GM12878 (cell line): ENCODE data around the gene PORCN. TPM values are rescaled to one million over a fixed set of nuclear protein-coding genes. Genes with fewer than 3 reads are reported as not detected.

Experiments
- ATAC-seq: fragments of 200-7000 bp; cut with Tn5 transposase; 3 replicates; pipeline ENCODE4 v1.9.1; 2020; ENCODE audit warnings: mild to moderate bottlenecking, moderate library complexity
- BruUV-seq: library from RNA; stranded (reverse); fragments of 400-500 nt; replicated peaks from 2 replicates; lab custom pipeline; 2021; lab: Mats Ljungman, UMichigan
- CTCF ChIA-PET: fragments of 300-600 bp; sonication (Branson Sonifier 250); formaldehyde crosslinking; extraction: SDS; loops from one replicate; lab custom pipeline; 2021; ENCODE audit warnings: inconsistent platforms; lab: Yijun Ruan, JAX
- POLR2A ChIA-PET: fragments of 350-600 bp; formaldehyde crosslinking; extraction: SDS; loops from one replicate; lab custom pipeline; 2021; ENCODE audit warnings: inconsistent platforms; lab: Charles Lee
- RAD21 ChIA-PET: fragments of 300-600 bp; sonication (Branson Sonifier 250); formaldehyde crosslinking; loops from one replicate; lab custom pipeline; 2023; ENCODE audit warnings: antibody characterized with exemption; ENCODE audit not compliant: unreplicated experiment; lab: Charles Lee
- SMC1A ChIA-PET: fragments of 300-600 bp; sonication (Branson Sonifier 250); formaldehyde crosslinking; loops from one replicate; lab custom pipeline; 2023; ENCODE audit not compliant: unreplicated experiment, uncharacterized antibody; lab: Charles Lee
- DNase-seq: peaks from one replicate; pipeline ENCODE4 v3.0.0-alpha.2; 2011; ENCODE audit warnings: low read depth, low spot score
- FAIRE-seq: peaks from 3 replicates; lab custom pipeline; 2011; peaks lifted over from hg19 to GRCh38; lab: Jason Lieb, UNC
- H2AFZ ChIP-seq: 2 replicates; pipeline ENCODE4 v1.6.0; 2011; ENCODE audit warnings: low read depth, low read length, control low read depth; ENCODE audit not compliant: control insufficient read depth
- H3K27ac ChIP-seq: 2 replicates; pipeline ENCODE4 v1.5.1; 2011; ENCODE audit warnings: control low read depth; ENCODE audit not compliant: control insufficient read depth, insufficient read depth
- H3K27me3 ChIP-seq, 2 experiments: replicated peaks in 1 of 2; 2 replicates each; pipeline versions ENCODE4 v1.6.0 to v1.6.1; 2011; ENCODE audit warnings: low read length in 1 of 2; ENCODE audit not compliant: control insufficient read depth in 2 of 2, insufficient read depth in 2 of 2
- H3K36me3 ChIP-seq, 2 experiments: 2 replicates each; pipeline ENCODE4 v1.5.1; 2011; ENCODE audit warnings: low read length in 1 of 2; ENCODE audit not compliant: control insufficient read depth in 2 of 2, insufficient read depth in 2 of 2
- H3K4me1 ChIP-seq: 2 replicates; pipeline ENCODE4 v1.6.1; 2011; ENCODE audit warnings: mild to moderate bottlenecking, low read length, moderate library complexity, mixed read lengths; ENCODE audit not compliant: control insufficient read depth, insufficient read depth
- H3K4me2 ChIP-seq: 2 replicates; pipeline ENCODE4 v1.6.0; 2011; ENCODE audit warnings: control low read depth; ENCODE audit not compliant: control insufficient read depth, insufficient read depth
- H3K4me3 ChIP-seq: fragments of 200-600 bp; sonication (generic); 2 replicates; pipeline ENCODE4 v1.5.1; 2016
- H3K79me2 ChIP-seq: 2 replicates; pipeline ENCODE4 v1.6.0; 2011; ENCODE audit warnings: low read length; ENCODE audit not compliant: control insufficient read depth, insufficient read depth
- H3K9ac ChIP-seq: 2 replicates; pipeline ENCODE4 v1.8.0; 2011; ENCODE audit warnings: low read length, control low read depth, mixed read lengths; ENCODE audit not compliant: control insufficient read depth, insufficient read depth
- H3K9me3 ChIP-seq: replicated peaks from 3 replicates; pipeline ENCODE4 v1.5.1; 2011; ENCODE audit warnings: mild to moderate bottlenecking, low read length; ENCODE audit not compliant: control insufficient read depth, insufficient read depth
- H4K20me1 ChIP-seq: 2 replicates; pipeline ENCODE4 v1.6.0; 2011; ENCODE audit not compliant: control insufficient read depth, insufficient read depth
- ATF7 ChIP-seq: fragments of 450-650 bp; IDR thresholded peaks from 2 replicates; pipeline ENCODE4 v1.6.1; 2016; ENCODE audit warnings: low read depth, mild to moderate bottlenecking
- CBX5 ChIP-seq: sonication (generic); IDR thresholded peaks from 2 replicates; pipeline ENCODE4 v1.6.1; 2016; ENCODE audit warnings: low read depth, moderate library complexity, mild to moderate bottlenecking, inconsistent platforms
- CREM ChIP-seq: IDR thresholded peaks from 2 replicates; pipeline ENCODE4 v1.6.1; 2014; ENCODE audit warnings: antibody characterized with exemption, low read depth
- HCFC1 ChIP-seq: fragments of 150-350 bp; IDR thresholded peaks from 2 replicates; pipeline ENCODE4 v1.6.1; 2014; ENCODE audit warnings: low read length
- KLF5 ChIP-seq: fragments of 450-650 bp; IDR thresholded peaks from 2 replicates; pipeline ENCODE4 v1.6.1; 2014; ENCODE audit warnings: mild to moderate bottlenecking; ENCODE audit not compliant: partially characterized antibody
- NFIC ChIP-seq: IDR thresholded peaks from 2 replicates; pipeline ENCODE4 v1.6.1; 2012; ENCODE audit warnings: low read depth, mild to moderate bottlenecking, inconsistent platforms, low read length, moderate library complexity
- SMC3 ChIP-seq: IDR thresholded peaks from 2 replicates; pipeline ENCODE4 v1.6.1; 2011; ENCODE audit warnings: low read length, improper control_type of control experiment, borderline replicate concordance
- STAT1 ChIP-seq: fragments of 450-650 bp; conservative IDR thresholded peaks from 2 replicates; pipeline ENCODE4 v1.6.1; 2014; ENCODE audit warnings: antibody characterized with exemption, mild to moderate bottlenecking
- STAT3 ChIP-seq: IDR thresholded peaks from 2 replicates; pipeline ENCODE4 v1.6.1; 2011; ENCODE audit warnings: low read depth, low read length, improper control_type of control experiment
- TAF1 ChIP-seq: IDR thresholded peaks from 2 replicates; pipeline ENCODE4 v1.6.1; 2011; ENCODE audit warnings: mild to moderate bottlenecking, low read depth, low read length, borderline replicate concordance
- YY1 ChIP-seq: IDR thresholded peaks from 2 replicates; pipeline ENCODE4 v1.6.1; 2011; ENCODE audit warnings: low read depth, mild to moderate bottlenecking, low read length
- WGBS: methylation state at CpG from one replicate; pipeline ENCODE4 v1.1.6; 2016; ENCODE audit warnings: low lambda C conversion rate; ENCODE audit not compliant: insufficient replicate concordance, insufficient coverage; ENCODE audit errors: missing lambda C conversion rate; 5-methylcytosine and 5-hydroxymethylcytosine counted together
- in situ Hi-C: fragments of 300-500 bp; cut with MboI; formaldehyde crosslinking; loops from 9 replicates; pipeline ENCODE4 v1.14.3; 2018; ENCODE audit warnings: mixed read lengths
- intact Hi-C: fragments of 100-400 bp; cut with micrococcal nuclease; formaldehyde crosslinking; loops from one replicate; pipeline ENCODE4 v1.14.2; 2022; ENCODE audit not compliant: unreplicated experiment
- polyA plus RNA-seq, 11 experiments: library from polyadenylated mRNA; depleted of rRNA in 4 of 11; unstranded in 6 of 11; stranded (reverse) in 5 of 11; fragments of >200 nt; fragmentation: Nextera tagmentation in 4 of 11; fragmentation: Illumina TruSeq in 1 of 11; extraction: Ambion mirVana in 4 of 11; extraction: Trizol in 1 of 11; gene quantifications; 1 replicate in 1 of 11; 2 replicates in 10 of 11; pipeline versions ENCODE4 v1.2.1 to v1.2.3, GENCODE V29; 2011 to 2016; ENCODE audit warnings: inconsistent platforms in 2 of 11, missing spikeins in 2 of 11, low read depth in 1 of 11
- total RNA-seq, 4 experiments: library from RNA; depleted of rRNA in 3 of 4; stranded (reverse); fragments of >200 nt in 3 of 4; fragmentation: Illumina TruSeq in 1 of 4; extraction: Trizol in 1 of 4; gene quantifications; 2 replicates each; pipeline versions ENCODE4 v1.2.1 to v1.2.3, GENCODE V29; 2013 to 2021
- TF ChIP-seq, protein P1 (sequence below): fragments of 450-650 bp; formaldehyde crosslinking; IDR thresholded peaks from 2 replicates; pipeline ENCODE4 v1.4.0; 2022; ENCODE audit warnings: mild to moderate bottlenecking, moderate library complexity
- TF ChIP-seq, protein P2 (sequence below): fragments of 150-350 bp; IDR thresholded peaks from 2 replicates; pipeline ENCODE4 v1.6.1; 2014; ENCODE audit warnings: mild to moderate bottlenecking, low read depth, low read length
- TF ChIP-seq, protein P3 (sequence below): IDR thresholded peaks from 2 replicates; pipeline ENCODE4 v1.6.1; 2012; ENCODE audit warnings: mild to moderate bottlenecking, low read depth, low read length

The PORCN gene
- total and polyA plus RNA-seq, 10 of the 15 experiments (the other 5 are each of a cell fraction or from before 2014, with no cell fraction given): 0.27 to 21.0 (median 14.1) TPM

DNA sequence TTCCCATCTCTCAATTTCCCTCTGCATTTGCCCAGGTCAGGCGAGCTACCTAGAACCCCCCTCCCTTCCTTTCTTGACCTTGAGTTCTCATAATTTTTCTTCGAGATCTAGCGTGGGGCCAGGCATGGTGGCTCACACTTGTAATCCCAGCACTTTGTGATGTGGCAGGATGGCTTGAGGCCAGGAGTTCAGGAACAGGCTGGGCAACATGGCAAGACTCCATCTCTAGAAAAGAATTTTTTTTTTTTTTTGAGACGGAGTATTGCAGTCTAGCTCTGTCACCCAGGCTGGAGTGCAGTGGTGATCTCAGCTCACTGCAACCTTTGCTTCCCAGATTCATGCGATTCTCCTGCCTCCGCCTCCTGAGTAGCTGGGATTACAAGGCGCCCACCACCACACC lies 4.5 kb upstream of the PORCN start (continued):
- TF ChIP-seq, protein P1, sequence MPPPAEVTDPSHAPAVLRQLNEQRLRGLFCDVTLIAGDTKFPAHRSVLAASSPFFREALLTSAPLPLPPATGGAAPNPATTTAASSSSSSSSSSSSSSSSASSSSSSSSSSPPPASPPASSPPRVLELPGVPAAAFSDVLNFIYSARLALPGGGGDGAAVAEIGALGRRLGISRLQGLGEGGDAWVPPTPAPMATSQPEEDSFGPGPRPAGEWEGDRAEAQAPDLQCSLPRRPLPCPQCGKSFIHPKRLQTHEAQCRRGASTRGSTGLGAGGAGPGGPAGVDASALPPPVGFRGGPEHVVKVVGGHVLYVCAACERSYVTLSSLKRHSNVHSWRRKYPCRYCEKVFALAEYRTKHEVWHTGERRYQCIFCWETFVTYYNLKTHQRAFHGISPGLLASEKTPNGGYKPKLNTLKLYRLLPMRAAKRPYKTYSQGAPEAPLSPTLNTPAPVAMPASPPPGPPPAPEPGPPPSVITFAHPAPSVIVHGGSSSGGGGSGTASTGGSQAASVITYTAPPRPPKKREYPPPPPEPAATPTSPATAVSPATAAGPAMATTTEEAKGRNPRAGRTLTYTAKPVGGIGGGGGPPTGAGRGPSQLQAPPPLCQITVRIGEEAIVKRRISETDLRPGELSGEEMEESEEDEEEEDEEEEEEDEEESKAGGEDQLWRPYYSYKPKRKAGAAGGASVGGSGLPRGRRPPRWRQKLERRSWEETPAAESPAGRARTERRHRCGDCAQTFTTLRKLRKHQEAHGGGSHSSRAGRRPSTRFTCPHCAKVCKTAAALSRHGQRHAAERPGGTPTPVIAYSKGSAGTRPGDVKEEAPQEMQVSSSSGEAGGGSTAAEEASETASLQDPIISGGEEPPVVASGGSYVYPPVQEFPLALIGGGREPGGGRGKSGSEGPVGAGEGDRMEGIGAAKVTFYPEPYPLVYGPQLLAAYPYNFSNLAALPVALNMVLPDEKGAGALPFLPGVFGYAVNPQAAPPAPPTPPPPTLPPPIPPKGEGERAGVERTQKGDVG: no peak
- no peak for TF ChIP-seq CBX5
- no peak for TF ChIP-seq NFIC

DNA sequence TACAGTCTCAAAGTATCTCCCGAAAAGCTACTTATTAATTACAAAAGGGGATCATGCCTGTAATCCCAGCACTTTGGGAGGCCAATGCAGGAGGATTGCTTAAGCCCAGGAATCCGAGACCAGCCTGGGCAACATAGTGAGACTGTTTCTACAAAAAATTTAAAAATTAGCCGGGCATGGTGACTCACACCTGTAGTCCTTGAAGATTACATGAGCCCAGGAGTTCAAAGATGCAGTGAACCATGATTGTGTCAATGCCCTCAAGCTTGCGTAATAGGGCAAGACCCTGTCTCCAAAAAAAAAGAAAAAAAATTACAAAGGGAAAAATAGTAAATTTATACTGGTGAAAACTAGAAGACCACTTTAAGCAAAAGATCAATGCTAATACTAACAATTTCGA lies 3.3 kb upstream of the PORCN start:
- CTCF ChIA-PET: interaction anchor here (0.7 to 1.1 kb wide), 3 partner anchors 32 to 539 kb away, joined by 3 read pairs; no protein-coding TSS in a partner anchor
- RAD21 ChIA-PET: no interaction called here
- TF ChIP-seq KLF5: no peak
- TF ChIP-seq, protein P2, sequence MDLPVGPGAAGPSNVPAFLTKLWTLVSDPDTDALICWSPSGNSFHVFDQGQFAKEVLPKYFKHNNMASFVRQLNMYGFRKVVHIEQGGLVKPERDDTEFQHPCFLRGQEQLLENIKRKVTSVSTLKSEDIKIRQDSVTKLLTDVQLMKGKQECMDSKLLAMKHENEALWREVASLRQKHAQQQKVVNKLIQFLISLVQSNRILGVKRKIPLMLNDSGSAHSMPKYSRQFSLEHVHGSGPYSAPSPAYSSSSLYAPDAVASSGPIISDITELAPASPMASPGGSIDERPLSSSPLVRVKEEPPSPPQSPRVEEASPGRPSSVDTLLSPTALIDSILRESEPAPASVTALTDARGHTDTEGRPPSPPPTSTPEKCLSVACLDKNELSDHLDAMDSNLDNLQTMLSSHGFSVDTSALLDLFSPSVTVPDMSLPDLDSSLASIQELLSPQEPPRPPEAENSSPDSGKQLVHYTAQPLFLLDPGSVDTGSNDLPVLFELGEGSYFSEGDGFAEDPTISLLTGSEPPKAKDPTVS: no peak
- TF ChIP-seq, protein P3, sequence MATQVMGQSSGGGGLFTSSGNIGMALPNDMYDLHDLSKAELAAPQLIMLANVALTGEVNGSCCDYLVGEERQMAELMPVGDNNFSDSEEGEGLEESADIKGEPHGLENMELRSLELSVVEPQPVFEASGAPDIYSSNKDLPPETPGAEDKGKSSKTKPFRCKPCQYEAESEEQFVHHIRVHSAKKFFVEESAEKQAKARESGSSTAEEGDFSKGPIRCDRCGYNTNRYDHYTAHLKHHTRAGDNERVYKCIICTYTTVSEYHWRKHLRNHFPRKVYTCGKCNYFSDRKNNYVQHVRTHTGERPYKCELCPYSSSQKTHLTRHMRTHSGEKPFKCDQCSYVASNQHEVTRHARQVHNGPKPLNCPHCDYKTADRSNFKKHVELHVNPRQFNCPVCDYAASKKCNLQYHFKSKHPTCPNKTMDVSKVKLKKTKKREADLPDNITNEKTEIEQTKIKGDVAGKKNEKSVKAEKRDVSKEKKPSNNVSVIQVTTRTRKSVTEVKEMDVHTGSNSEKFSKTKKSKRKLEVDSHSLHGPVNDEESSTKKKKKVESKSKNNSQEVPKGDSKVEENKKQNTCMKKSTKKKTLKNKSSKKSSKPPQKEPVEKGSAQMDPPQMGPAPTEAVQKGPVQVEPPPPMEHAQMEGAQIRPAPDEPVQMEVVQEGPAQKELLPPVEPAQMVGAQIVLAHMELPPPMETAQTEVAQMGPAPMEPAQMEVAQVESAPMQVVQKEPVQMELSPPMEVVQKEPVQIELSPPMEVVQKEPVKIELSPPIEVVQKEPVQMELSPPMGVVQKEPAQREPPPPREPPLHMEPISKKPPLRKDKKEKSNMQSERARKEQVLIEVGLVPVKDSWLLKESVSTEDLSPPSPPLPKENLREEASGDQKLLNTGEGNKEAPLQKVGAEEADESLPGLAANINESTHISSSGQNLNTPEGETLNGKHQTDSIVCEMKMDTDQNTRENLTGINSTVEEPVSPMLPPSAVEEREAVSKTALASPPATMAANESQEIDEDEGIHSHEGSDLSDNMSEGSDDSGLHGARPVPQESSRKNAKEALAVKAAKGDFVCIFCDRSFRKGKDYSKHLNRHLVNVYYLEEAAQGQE: no peak
- no peak for TF ChIP-seq YY1
- no peak for TF ChIP-seq CREM
- TF ChIP-seq ATF7: no peak
- TF ChIP-seq STAT1: no peak
- TF ChIP-seq TAF1: no peak
- TF ChIP-seq HCFC1: no peak
- TF ChIP-seq STAT3: no peak
- TF ChIP-seq SMC3: no peak

More for the DNA sequence above, 3.3 kb upstream of the PORCN start:
- no TSS peak for BruUV-seq
- H3K79me2 ChIP-seq: no peaks in the 10 kb centered on the region
- no peaks in the 10 kb centered on the region for H3K9me3 ChIP-seq
- no peaks in the 10 kb centered on the region for H3K36me3 ChIP-seq
- in situ Hi-C loops (no loop called here), intact Hi-C loops (no loop called here)
- no peaks in the 10 kb centered on the region for H4K20me1 ChIP-seq
- no peak overlapping the region for H3K9ac ChIP-seq
- no peak for ATAC-seq
- no peak overlapping the region for H3K27ac ChIP-seq
- 58% methylated on average over 5 of the region's 5 CpGs for WGBS
- no peaks in the 10 kb centered on the region; the same call in 1 of the 2 replicates for H3K4me1 ChIP-seq
- no peak for DNase-seq
- no peaks in the 10 kb centered on the region for H3K27me3 ChIP-seq
- FAIRE-seq: no peak
- ChIA-PET POLR2A (no interaction called here), SMC1A (no interaction called here)
- H3K4me2 ChIP-seq: no peak overlapping the region
- H3K4me3 ChIP-seq: no peak overlapping the region
- no peak overlapping the region for H2AFZ ChIP-seq
